GM12878 (cell line): ENCODE results near the gene MEGF6. TPM values are rescaled to one million over a fixed set of nuclear protein-coding genes. Genes with fewer than 3 reads are reported as not detected.

Experiments
- ATAC-seq: fragments of 200-7000 bp; cut with Tn5 transposase; 3 replicates; pipeline ENCODE4 v1.9.1; 2020; ENCODE audit warnings: mild to moderate bottlenecking, moderate library complexity
- BruUV-seq: library from RNA; stranded (reverse); fragments of 400-500 nt; replicated peaks from 2 replicates; lab custom pipeline; 2021; lab: Mats Ljungman, UMichigan
- CTCF ChIA-PET: fragments of 300-600 bp; sonication (Branson Sonifier 250); formaldehyde crosslinking; extraction: SDS; loops from one replicate; lab custom pipeline; 2021; ENCODE audit warnings: inconsistent platforms; lab: Yijun Ruan, JAX
- POLR2A ChIA-PET: fragments of 350-600 bp; formaldehyde crosslinking; extraction: SDS; loops from one replicate; lab custom pipeline; 2021; ENCODE audit warnings: inconsistent platforms; lab: Charles Lee
- RAD21 ChIA-PET: fragments of 300-600 bp; sonication (Branson Sonifier 250); formaldehyde crosslinking; loops from one replicate; lab custom pipeline; 2023; ENCODE audit warnings: antibody characterized with exemption; ENCODE audit not compliant: unreplicated experiment; lab: Charles Lee
- SMC1A ChIA-PET: fragments of 300-600 bp; sonication (Branson Sonifier 250); formaldehyde crosslinking; loops from one replicate; lab custom pipeline; 2023; ENCODE audit not compliant: unreplicated experiment, uncharacterized antibody; lab: Charles Lee
- DNase-seq: peaks from one replicate; pipeline ENCODE4 v3.0.0-alpha.2; 2011; ENCODE audit warnings: low read depth, low spot score
- FAIRE-seq: peaks from 3 replicates; lab custom pipeline; 2011; peaks lifted over from hg19 to GRCh38; lab: Jason Lieb, UNC
- H2AFZ ChIP-seq: 2 replicates; pipeline ENCODE4 v1.6.0; 2011; ENCODE audit warnings: low read depth, low read length, control low read depth; ENCODE audit not compliant: control insufficient read depth
- H3K27ac ChIP-seq: 2 replicates; pipeline ENCODE4 v1.5.1; 2011; ENCODE audit warnings: control low read depth; ENCODE audit not compliant: control insufficient read depth, insufficient read depth
- H3K27me3 ChIP-seq, 2 experiments: replicated peaks in 1 of 2; 2 replicates each; pipeline versions ENCODE4 v1.6.0 to v1.6.1; 2011; ENCODE audit warnings: low read length in 1 of 2; ENCODE audit not compliant: control insufficient read depth in 2 of 2, insufficient read depth in 2 of 2
- H3K36me3 ChIP-seq, 2 experiments: 2 replicates each; pipeline ENCODE4 v1.5.1; 2011; ENCODE audit warnings: low read length in 1 of 2; ENCODE audit not compliant: control insufficient read depth in 2 of 2, insufficient read depth in 2 of 2
- H3K4me1 ChIP-seq: 2 replicates; pipeline ENCODE4 v1.6.1; 2011; ENCODE audit warnings: mild to moderate bottlenecking, low read length, moderate library complexity, mixed read lengths; ENCODE audit not compliant: control insufficient read depth, insufficient read depth
- H3K4me2 ChIP-seq: 2 replicates; pipeline ENCODE4 v1.6.0; 2011; ENCODE audit warnings: control low read depth; ENCODE audit not compliant: control insufficient read depth, insufficient read depth
- H3K4me3 ChIP-seq: fragments of 200-600 bp; sonication (generic); 2 replicates; pipeline ENCODE4 v1.5.1; 2016
- H3K79me2 ChIP-seq: 2 replicates; pipeline ENCODE4 v1.6.0; 2011; ENCODE audit warnings: low read length; ENCODE audit not compliant: control insufficient read depth, insufficient read depth
- H3K9ac ChIP-seq: 2 replicates; pipeline ENCODE4 v1.8.0; 2011; ENCODE audit warnings: low read length, control low read depth, mixed read lengths; ENCODE audit not compliant: control insufficient read depth, insufficient read depth
- H3K9me3 ChIP-seq: replicated peaks from 3 replicates; pipeline ENCODE4 v1.5.1; 2011; ENCODE audit warnings: mild to moderate bottlenecking, low read length; ENCODE audit not compliant: control insufficient read depth, insufficient read depth
- H4K20me1 ChIP-seq: 2 replicates; pipeline ENCODE4 v1.6.0; 2011; ENCODE audit not compliant: control insufficient read depth, insufficient read depth
- FOS ChIP-seq: IDR thresholded peaks from 3 replicates; pipeline ENCODE4 v1.6.1; 2011; ENCODE audit warnings: borderline replicate concordance; ENCODE audit not compliant: insufficient read length; ENCODE audit errors: extremely low read depth
- FOXK2 ChIP-seq: fragments of 450-650 bp; IDR thresholded peaks from 2 replicates; pipeline ENCODE4 v1.6.1; 2017; ENCODE audit warnings: mild to moderate bottlenecking, moderate library complexity
- LARP7 ChIP-seq: fragments of 450-650 bp; IDR thresholded peaks from 2 replicates; pipeline ENCODE4 v1.6.1; 2017; ENCODE audit warnings: mild to moderate bottlenecking
- NFXL1 ChIP-seq: fragments of 450-650 bp; IDR thresholded peaks from 2 replicates; pipeline ENCODE4 v1.6.1; 2017; ENCODE audit warnings: antibody characterized with exemption, mild to moderate bottlenecking, borderline replicate concordance
- NRF1 ChIP-seq: conservative IDR thresholded peaks from 2 replicates; pipeline ENCODE4 v1.6.1; 2011; ENCODE audit warnings: mild to moderate bottlenecking, low read depth, low read length, improper control_type of control experiment
- SMAD1 ChIP-seq: fragments of 450-650 bp; IDR thresholded peaks from 2 replicates; pipeline ENCODE4 v1.6.1; 2018; ENCODE audit warnings: mild to moderate bottlenecking, low read depth; ENCODE audit not compliant: partially characterized antibody
- WGBS: methylation state at CpG from one replicate; pipeline ENCODE4 v1.1.6; 2016; ENCODE audit warnings: low lambda C conversion rate; ENCODE audit not compliant: insufficient replicate concordance, insufficient coverage; ENCODE audit errors: missing lambda C conversion rate; 5-methylcytosine and 5-hydroxymethylcytosine counted together
- in situ Hi-C: fragments of 300-500 bp; cut with MboI; formaldehyde crosslinking; loops from 9 replicates; pipeline ENCODE4 v1.14.3; 2018; ENCODE audit warnings: mixed read lengths
- intact Hi-C: fragments of 100-400 bp; cut with micrococcal nuclease; formaldehyde crosslinking; loops from one replicate; pipeline ENCODE4 v1.14.2; 2022; ENCODE audit not compliant: unreplicated experiment
- polyA plus RNA-seq, 11 experiments: library from polyadenylated mRNA; depleted of rRNA in 4 of 11; unstranded in 6 of 11; stranded (reverse) in 5 of 11; fragments of >200 nt; fragmentation: Nextera tagmentation in 4 of 11; fragmentation: Illumina TruSeq in 1 of 11; extraction: Ambion mirVana in 4 of 11; extraction: Trizol in 1 of 11; gene quantifications; 1 replicate in 1 of 11; 2 replicates in 10 of 11; pipeline versions ENCODE4 v1.2.1 to v1.2.3, GENCODE V29; 2011 to 2016; ENCODE audit warnings: inconsistent platforms in 2 of 11, missing spikeins in 2 of 11, low read depth in 1 of 11
- total RNA-seq, 4 experiments: library from RNA; depleted of rRNA in 3 of 4; stranded (reverse); fragments of >200 nt in 3 of 4; fragmentation: Illumina TruSeq in 1 of 4; extraction: Trizol in 1 of 4; gene quantifications; 2 replicates each; pipeline versions ENCODE4 v1.2.1 to v1.2.3, GENCODE V29; 2013 to 2021
- TF ChIP-seq, protein P1 (sequence below): IDR thresholded peaks from 2 replicates; pipeline ENCODE4 v1.6.1; 2011; ENCODE audit warnings: borderline replicate concordance, low read depth, mild to moderate bottlenecking, moderate library complexity, low read length; ENCODE audit not compliant: insufficient read depth, poor library complexity, severe bottlenecking

MEGF6 gene
- total and polyA plus RNA-seq, 10 of the 15 experiments (the other 5 are each of a cell fraction or from before 2014, with no cell fraction given) = 0.03 to 0.41 TPM; not detected in 8

DNA sequence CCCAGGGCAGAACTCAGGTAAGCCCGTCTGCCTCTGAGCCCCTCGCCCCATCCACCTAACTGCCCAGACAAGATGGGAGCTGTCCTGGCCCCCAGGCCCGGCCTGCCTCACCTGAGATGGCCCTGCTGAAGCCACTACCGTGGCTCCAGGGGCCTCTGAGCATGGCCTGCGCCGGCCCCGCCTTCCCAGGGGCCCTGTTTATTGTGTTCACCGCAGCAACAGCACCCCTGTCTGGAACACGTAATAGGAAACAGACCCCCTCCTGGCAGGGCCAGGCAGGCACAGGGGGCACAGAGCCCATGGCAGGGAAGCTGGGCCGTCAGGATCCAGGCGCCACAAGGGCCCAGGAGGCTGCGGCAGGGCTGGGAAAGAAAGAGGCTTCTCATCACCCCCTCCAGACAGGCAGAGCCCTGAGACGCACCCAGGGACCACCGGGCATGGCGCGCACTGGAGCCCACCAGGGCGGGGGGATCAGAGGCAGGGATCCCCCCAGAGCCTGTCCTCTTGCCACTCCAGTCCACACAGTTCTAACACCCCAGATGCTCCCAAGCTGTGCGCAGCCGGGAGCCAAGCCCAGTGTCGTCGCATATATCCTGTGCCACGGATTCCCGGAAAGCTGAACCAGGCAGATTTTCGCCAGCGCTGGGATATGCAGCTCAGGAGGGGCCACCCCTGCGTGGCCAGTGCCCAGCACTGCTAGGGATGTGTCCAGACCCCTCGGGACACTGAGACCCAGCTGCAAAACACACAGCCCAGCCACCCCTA, 94.2 kb downstream of the MEGF6 start:
- no peak overlapping the region for H3K9ac ChIP-seq
- 39% methylated on average over 27 of the region's 27 CpGs for WGBS
- no peaks in the 10 kb centered on the region; the same call in 2 of the 3 replicates for H3K9me3 ChIP-seq
- no peaks in the 10 kb centered on the region for H3K36me3 ChIP-seq
- no peak for DNase-seq
- H3K4me2 ChIP-seq = no peak overlapping the region
- ChIA-PET POLR2A (no interaction called here), CTCF (no interaction called here), SMC1A (no interaction called here), RAD21 (no interaction called here)
- no peak overlapping the region for H2AFZ ChIP-seq
- no peaks in the 10 kb centered on the region for H3K79me2 ChIP-seq
- ATAC-seq = no peak
- in situ Hi-C loops = no loop called here
- intact Hi-C loops = no loop called here
- no TSS peak for BruUV-seq
- no peaks in the 10 kb centered on the region for H4K20me1 ChIP-seq
- FAIRE-seq = no peak
- TF ChIP-seq FOXK2 (no peak), SMAD1 (no peak), LARP7 (no peak), NRF1 (no peak), NFXL1 (no peak), FOS (no peak)
- TF ChIP-seq, protein P1, sequence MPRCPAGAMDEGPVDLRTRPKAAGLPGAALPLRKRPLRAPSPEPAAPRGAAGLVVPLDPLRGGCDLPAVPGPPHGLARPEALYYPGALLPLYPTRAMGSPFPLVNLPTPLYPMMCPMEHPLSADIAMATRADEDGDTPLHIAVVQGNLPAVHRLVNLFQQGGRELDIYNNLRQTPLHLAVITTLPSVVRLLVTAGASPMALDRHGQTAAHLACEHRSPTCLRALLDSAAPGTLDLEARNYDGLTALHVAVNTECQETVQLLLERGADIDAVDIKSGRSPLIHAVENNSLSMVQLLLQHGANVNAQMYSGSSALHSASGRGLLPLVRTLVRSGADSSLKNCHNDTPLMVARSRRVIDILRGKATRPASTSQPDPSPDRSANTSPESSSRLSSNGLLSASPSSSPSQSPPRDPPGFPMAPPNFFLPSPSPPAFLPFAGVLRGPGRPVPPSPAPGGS = no peak
- H3K27me3 ChIP-seq = no peaks in the 10 kb centered on the region
- H3K4me3 ChIP-seq = no peak overlapping the region
- H3K27ac ChIP-seq = no peak overlapping the region
- no peaks in the 10 kb centered on the region for H3K4me1 ChIP-seq
